Cardiac muscle cell (in vitro differentiated cells and primary cell): ENCODE measurements around the gene PDE8A. TPM values are rescaled to one million over a fixed set of nuclear protein-coding genes. Genes with fewer than 3 reads are reported as not detected.

Experiments used
- DNase-seq, 2 donors: peaks; one replicate each; pipeline versions ENCODE4 v3.0.0 to v3.0.0-alpha.2; 2010 to 2017; ENCODE audit warnings: low read depth in 1 of 2, low spot score in 1 of 2
- H3K27ac ChIP-seq: fragments of 200-600 bp; sonication (generic); 2 replicates; pipeline ENCODE4 v1.5.1; 2016
- H3K27me3 ChIP-seq: fragments of 200-600 bp; sonication (generic); 2 replicates; pipeline ENCODE4 v1.6.0; 2016; ENCODE audit warnings: control low read depth
- H3K36me3 ChIP-seq: fragments of 200-600 bp; sonication (generic); 2 replicates; pipeline ENCODE4 v1.5.1; 2016; ENCODE audit warnings: control low read depth
- H3K4me1 ChIP-seq: fragments of 200-600 bp; sonication (generic); 2 replicates; pipeline ENCODE4 v1.8.1; 2017; ENCODE audit warnings: low read depth, mild to moderate bottlenecking, mixed run types
- H3K4me3 ChIP-seq: fragments of 200-600 bp; sonication (generic); 2 replicates; pipeline ENCODE4 v1.5.1; 2016; ENCODE audit warnings: mild to moderate bottlenecking
- H3K9me3 ChIP-seq: fragments of 200-600 bp; sonication (generic); 2 replicates; pipeline ENCODE4 v1.5.1; 2017; ENCODE audit warnings: low read depth, mild to moderate bottlenecking, control low read depth
- polyA plus RNA-seq: library from polyadenylated mRNA; unstranded; fragments of >200 nt; fragmentation: Nextera tagmentation; extraction: Ambion mirVana; gene quantifications from 2 replicates; pipeline ENCODE4 v1.2.1, GENCODE V29; 2016
- total RNA-seq: library from RNA; depleted of rRNA; stranded (reverse); fragments of >200 nt; gene quantifications from 2 replicates; pipeline ENCODE4 v1.2.3, GENCODE V29; 2016
- TF ChIP-seq, protein P1 (sequence below): IDR thresholded peaks from 2 replicates; pipeline ENCODE4 v1.5.1; 2012; ENCODE audit warnings: low read depth, mild to moderate bottlenecking, low read length

Gene PDE8A
- total and polyA plus RNA-seq, 2 experiments from 2014 or later = 10.2 to 26.8 TPM

DNA sequence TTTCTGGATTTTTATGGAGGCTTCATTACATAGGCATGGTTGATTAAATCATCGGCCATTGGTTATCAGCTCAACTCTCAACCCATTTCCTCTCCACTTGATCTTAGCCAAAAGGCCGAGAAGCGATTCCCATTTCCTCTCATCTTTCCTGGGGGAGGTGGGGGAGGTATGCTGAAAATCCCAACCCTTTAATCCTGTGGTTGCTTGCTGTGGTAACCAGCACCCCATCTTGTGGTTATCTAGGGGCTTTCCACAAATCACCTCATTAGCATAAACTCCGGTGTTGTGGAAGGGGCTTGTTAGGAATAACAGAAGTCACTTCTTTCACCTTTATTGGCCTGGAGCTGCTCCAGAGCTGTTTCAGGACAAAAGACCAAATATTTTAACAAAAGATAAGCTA is 20.9 kb downstream of the PDE8A start:
- Histone ChIP-seq H3K27ac (no peak overlapping the region), H3K27me3 (no peaks in the 10 kb centered on the region), H3K36me3 (no peaks in the 10 kb centered on the region), H3K4me3 (no peak overlapping the region), H3K9me3 (no peaks in the 10 kb centered on the region), H3K4me1 (no peaks in the 10 kb centered on the region)
- TF ChIP-seq, protein P1, sequence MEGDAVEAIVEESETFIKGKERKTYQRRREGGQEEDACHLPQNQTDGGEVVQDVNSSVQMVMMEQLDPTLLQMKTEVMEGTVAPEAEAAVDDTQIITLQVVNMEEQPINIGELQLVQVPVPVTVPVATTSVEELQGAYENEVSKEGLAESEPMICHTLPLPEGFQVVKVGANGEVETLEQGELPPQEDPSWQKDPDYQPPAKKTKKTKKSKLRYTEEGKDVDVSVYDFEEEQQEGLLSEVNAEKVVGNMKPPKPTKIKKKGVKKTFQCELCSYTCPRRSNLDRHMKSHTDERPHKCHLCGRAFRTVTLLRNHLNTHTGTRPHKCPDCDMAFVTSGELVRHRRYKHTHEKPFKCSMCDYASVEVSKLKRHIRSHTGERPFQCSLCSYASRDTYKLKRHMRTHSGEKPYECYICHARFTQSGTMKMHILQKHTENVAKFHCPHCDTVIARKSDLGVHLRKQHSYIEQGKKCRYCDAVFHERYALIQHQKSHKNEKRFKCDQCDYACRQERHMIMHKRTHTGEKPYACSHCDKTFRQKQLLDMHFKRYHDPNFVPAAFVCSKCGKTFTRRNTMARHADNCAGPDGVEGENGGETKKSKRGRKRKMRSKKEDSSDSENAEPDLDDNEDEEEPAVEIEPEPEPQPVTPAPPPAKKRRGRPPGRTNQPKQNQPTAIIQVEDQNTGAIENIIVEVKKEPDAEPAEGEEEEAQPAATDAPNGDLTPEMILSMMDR = no peak
- DNase-seq = peak in 1 of 2 donors; percentile 33

DNA sequence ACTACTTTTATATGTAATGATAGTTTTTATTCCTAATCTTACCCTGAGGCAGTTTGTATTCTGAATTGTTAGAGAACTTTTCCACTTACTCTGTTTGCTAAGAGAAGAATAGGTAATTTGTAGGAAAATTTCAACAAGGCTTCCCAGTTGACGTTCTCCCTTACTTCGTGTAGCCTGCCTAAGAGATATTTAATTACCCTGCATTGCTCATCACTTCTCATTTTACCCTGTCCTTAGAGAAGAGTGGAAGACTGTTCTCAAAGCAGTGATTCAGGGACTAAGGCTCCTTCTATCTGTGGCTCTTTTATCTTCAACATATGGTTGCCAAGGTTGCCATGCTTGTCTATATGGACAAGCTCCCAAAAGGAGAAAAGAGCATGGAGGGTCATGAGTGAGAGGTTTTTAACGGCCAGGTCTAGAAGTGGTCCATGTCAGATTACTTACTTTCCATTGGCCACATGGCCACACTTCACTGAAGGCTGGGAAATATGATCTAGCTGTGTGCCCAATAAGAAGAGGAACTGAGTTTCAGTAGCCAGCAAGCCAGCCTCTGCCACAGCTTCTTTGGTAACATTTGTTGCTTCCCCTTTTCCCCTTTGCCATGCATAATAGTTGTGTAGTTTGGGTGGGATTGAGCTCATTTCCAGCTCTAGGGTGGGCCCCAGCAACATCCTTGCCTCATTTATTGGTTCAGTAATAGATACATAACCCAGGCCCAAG is 22.1 kb downstream of the PDE8A start:
- H3K9me3 ChIP-seq = no peaks in the 10 kb centered on the region
- TF ChIP-seq, protein P1 = no peak
- DNase-seq = no peak
- no peak overlapping the region for H3K27ac ChIP-seq
- no peaks in the 10 kb centered on the region for H3K27me3 ChIP-seq
- no peaks in the 10 kb centered on the region for H3K36me3 ChIP-seq
- no peak overlapping the region for H3K4me3 ChIP-seq
- no peaks in the 10 kb centered on the region for H3K4me1 ChIP-seq

DNA sequence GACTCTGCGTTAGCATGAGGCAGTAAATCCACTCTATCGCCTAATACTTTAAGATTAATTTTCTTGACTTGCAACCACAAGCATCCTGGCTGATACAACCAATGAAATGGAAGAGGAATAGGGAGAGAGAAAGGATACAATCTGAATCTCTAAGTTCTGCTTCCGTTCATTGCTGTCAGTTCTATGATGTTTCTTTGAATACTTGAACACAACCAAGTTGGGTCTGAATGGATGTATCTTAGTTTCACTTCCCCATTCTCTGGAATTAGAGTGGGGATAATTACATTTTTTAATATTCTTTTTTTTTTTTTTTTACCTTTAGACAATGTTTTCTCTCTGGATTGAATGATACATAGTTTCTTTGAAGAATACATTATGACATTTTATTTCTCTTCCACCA is 22.9 kb downstream of the PDE8A start:
- TF ChIP-seq, protein P1 = no peak
- H3K36me3 ChIP-seq = no peaks in the 10 kb centered on the region
- H3K27me3 ChIP-seq = no peaks in the 10 kb centered on the region
- no peak overlapping the region for H3K27ac ChIP-seq
- H3K4me1 ChIP-seq = no peaks in the 10 kb centered on the region
- no peak overlapping the region for H3K4me3 ChIP-seq
- DNase-seq = no peak
- no peaks in the 10 kb centered on the region for H3K9me3 ChIP-seq

DNA sequence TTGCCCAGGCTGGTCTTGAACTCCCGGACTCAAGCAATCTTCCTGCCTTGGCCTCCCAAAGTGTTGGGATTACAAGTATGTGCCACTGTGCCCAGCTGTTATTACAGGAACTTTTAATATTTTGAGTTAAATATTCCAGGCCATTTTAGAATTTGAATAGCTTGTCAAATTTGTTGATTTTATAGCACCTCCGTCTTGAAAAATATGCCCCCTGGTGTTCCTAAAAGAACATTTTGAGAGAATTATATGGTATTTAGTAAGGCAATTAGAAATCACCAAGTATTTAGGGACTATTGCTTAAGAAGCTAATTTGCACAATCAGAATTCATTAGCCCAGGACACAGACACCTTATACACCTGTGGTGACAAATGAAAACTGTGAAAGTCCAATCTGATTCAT is 23.7 kb downstream of the PDE8A start:
- TF ChIP-seq, protein P1 = peak; percentile 7
- Histone ChIP-seq H3K9me3 (no peaks in the 10 kb centered on the region), H3K27me3 (no peaks in the 10 kb centered on the region), H3K4me1 (peaks cover 6% of the 10 kb centered on the region), H3K4me3 (no peak overlapping the region), H3K36me3 (no peaks in the 10 kb centered on the region), H3K27ac (no peak overlapping the region)
- DNase-seq = no peak

DNA sequence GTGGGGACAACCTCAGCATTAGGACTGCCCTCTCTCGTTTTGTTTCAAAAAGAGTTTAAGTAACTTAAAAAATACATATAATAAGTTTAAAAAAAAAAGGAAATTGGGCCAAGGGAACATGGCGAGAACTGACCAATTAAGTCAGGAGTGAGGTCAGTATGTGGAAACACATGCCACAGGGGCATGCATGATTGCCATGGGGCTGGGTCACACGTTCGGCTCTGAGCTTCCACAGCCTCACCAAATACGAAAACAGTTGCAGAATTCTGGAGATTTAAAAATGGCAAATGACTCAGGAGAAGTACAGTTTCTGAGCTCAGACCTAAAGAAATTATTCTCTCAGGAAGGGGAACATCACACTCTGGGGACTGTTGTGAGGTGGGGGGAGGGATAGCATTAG is 24.1 kb downstream of the PDE8A start:
- no peaks in the 10 kb centered on the region for H3K36me3 ChIP-seq
- no peaks in the 10 kb centered on the region for H3K27me3 ChIP-seq
- H3K4me1 ChIP-seq = peaks cover 10% of the 10 kb centered on the region
- DNase-seq = no peak
- no peaks in the 10 kb centered on the region for H3K9me3 ChIP-seq
- H3K27ac ChIP-seq = no peak overlapping the region
- TF ChIP-seq, protein P1 = no peak
- H3K4me3 ChIP-seq = no peak overlapping the region
